Testis (tissue), 2 donors: ENCODE results near the gene DHX8.

Source experiments
- POLR2A ChIP-seq: fragments of 450-650 bp; IDR thresholded peaks from one replicate; pipeline ENCODE4 v1.6.1; 2017; ENCODE audit warnings: antibody characterized with exemption, mild to moderate bottlenecking, moderate library complexity
- TF ChIP-seq, protein P1 (sequence below), 3 experiments: fragments of 450-650 bp in 2 of 3; fragments of 200-600 bp in 1 of 3; sonication (generic) in 1 of 3; IDR thresholded peaks; one replicate each; pipeline ENCODE4 v1.5.1; 2016 to 2019; ENCODE audit warnings: antibody characterized with exemption in 3 of 3, mild to moderate bottlenecking in 2 of 3, moderate library complexity in 1 of 3

- no peak for TF ChIP-seq POLR2A
- TF ChIP-seq, protein P1, sequence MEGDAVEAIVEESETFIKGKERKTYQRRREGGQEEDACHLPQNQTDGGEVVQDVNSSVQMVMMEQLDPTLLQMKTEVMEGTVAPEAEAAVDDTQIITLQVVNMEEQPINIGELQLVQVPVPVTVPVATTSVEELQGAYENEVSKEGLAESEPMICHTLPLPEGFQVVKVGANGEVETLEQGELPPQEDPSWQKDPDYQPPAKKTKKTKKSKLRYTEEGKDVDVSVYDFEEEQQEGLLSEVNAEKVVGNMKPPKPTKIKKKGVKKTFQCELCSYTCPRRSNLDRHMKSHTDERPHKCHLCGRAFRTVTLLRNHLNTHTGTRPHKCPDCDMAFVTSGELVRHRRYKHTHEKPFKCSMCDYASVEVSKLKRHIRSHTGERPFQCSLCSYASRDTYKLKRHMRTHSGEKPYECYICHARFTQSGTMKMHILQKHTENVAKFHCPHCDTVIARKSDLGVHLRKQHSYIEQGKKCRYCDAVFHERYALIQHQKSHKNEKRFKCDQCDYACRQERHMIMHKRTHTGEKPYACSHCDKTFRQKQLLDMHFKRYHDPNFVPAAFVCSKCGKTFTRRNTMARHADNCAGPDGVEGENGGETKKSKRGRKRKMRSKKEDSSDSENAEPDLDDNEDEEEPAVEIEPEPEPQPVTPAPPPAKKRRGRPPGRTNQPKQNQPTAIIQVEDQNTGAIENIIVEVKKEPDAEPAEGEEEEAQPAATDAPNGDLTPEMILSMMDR (IDR thresholded peaks at IDR 0.05), result no peak
These were observed 59.1 kb downstream of the DHX8 start for GRCh38 chr17:43542859-43543258.
